Stimulated activated CD8-positive, alpha-beta memory T cell treated with anti-CD3 and anti-CD28 coated beads, Interleukin-4, amount 100 ng/mL, for 48 hours (primary cell): ENCODE measurements around the gene LGI4.
"Not testable (repeated sequence)": the region's sequence is repeated elsewhere in the genome, so short reads cannot be mapped to it uniquely, and the experiment has no call there.

ENCODE experiments used
- DNase-seq: peaks from one replicate; pipeline ENCODE4 v3.0.0-alpha.2; 2020

LGI4 gene

GRCh38 chr19:35140962-35141836 lies 6.3 kb upstream of the LGI4 start:
- DNase-seq, result peak; percentile 98

- DNase-seq, result no peak
Observed at GRCh38 chr19:35140207-35140961, 5.5 kb upstream of the LGI4 start.

DNA sequence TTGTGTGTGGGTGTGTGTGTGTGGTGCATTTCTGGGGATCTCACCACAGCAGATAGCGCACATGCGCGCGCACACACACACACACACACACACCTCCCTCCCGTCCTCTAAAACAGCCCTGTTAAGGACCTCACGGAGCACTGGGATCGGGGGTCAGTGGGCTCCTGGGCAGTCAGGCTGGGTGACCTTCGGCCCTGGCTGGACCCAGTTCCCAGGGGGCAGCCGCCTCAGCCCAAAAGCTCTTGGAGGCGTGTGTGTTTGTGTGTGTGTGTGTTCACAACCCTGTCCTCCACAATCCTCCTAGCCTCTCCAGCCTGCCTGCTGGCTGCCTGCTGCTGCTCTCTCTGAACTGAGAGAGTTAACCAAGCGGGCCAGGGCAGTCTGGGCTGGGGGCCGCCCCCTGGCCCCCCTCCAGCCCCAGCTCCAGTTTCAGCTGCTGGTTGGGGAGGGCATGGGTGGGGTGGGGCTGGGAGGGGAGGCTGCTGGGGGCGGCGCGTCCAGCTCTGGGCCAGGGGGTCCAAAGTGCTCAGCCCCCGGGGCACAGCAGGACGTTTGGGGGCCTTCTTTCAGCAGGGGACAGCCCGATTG lies 3.5 kb upstream of the LGI4 start, which contains the start of gene FXYD1:
FXYD1 (plus strand) TSS at position 520 of the 588 bp plus-strand sequence. CDS start 1,256 bp downstream, outside the sequence.
- no peak for DNase-seq

GRCh38 chr19:35136977-35137702 lies 2.3 kb upstream of the LGI4 start:
- DNase-seq, result no peak

DNA sequence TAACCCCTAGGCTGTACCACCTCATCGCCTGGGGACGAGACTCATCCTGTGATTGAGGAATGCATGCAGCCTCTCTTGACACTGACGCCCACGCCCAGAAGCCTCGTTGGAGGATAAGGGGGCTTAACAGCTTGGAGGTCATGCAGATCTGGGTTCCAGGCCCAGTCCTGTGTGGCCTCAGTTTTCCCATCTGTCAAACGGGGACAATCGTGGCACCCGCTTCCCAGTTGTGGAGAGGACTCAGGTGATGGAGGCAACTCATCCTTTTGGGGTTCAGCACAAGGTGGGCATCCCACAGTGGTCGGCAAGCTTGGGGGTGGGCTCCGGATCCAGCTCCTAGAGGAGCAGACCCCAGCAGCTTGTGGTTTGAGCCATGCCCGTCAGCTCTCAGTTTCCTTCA lies 1.4 kb upstream of the LGI4 start:
- no peak for DNase-seq

DNA sequence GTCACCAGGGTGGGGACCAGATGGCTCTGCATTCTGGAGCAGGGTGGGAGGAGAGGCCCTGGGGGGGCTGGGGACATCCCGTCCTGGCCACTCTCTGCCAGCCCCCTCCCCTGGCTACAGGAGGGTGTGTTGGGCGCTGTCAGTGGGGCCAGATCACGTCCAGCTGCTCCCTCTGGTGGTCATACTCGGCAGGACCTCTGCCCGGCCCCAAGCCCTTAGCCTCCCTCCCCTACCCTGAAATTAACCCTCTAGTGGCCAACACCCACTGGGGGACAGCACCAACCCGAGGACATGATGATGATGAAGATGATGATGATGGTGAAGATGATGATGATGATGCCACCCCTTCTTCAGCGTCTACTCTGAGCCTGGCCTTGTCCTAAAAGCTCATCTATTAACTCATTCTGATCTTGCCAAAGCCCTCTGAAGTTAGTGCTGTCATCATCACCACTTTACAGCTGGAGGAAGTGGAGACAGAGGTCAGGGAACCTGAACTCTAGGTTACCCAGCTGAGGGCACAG lies 590 bp upstream of the LGI4 start:
- peak; percentile 86 for DNase-seq

GRCh38 chr19:35133826-35134225 lies 1.0 kb downstream of the LGI4 start:
- no peak for DNase-seq

GRCh38 chr19:35132254-35132653 lies 2.6 kb downstream of the LGI4 start:
- DNase-seq, result no peak

GRCh38 chr19:35130761-35131720 lies 3.8 kb downstream of the LGI4 start:
- DNase-seq, result no peak

- DNase-seq, result not testable (repeated sequence)
Observed at GRCh38 chr19:35129724-35130274, 5.1 kb downstream of the LGI4 start.

GRCh38 chr19:35128398-35129057 lies 6.3 kb downstream of the LGI4 start:
- no peak for DNase-seq

DNA sequence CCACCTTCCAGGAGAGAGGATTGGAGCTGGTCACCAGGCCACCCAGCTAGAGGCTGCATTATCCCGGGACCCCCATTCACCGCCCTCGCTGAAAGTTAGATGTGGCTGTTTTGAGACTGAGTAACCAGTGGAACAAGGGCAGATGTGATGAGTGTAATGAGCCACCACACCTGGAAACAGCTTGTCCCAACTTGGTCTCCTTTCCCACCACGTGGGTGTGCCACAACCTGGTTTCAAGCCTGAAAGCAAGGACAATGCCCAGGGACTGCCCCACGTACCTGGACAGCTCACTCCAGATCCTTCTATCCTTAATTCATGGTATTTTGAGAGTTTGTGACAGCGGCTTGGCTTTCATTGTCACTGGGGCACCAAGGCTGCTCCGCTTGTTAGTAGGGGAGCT lies 7.0 kb downstream of the LGI4 start:
- DNase-seq, result no peak

GRCh38 chr19:35126624-35126959 lies 8.3 kb downstream of the LGI4 start:
- no peak for DNase-seq

GRCh38 chr19:35125749-35126623 lies 8.9 kb downstream of the LGI4 start:
- no peak for DNase-seq

GRCh38 chr19:35125270-35125717 lies 9.6 kb downstream of the LGI4 start:
- no peak for DNase-seq

DNA sequence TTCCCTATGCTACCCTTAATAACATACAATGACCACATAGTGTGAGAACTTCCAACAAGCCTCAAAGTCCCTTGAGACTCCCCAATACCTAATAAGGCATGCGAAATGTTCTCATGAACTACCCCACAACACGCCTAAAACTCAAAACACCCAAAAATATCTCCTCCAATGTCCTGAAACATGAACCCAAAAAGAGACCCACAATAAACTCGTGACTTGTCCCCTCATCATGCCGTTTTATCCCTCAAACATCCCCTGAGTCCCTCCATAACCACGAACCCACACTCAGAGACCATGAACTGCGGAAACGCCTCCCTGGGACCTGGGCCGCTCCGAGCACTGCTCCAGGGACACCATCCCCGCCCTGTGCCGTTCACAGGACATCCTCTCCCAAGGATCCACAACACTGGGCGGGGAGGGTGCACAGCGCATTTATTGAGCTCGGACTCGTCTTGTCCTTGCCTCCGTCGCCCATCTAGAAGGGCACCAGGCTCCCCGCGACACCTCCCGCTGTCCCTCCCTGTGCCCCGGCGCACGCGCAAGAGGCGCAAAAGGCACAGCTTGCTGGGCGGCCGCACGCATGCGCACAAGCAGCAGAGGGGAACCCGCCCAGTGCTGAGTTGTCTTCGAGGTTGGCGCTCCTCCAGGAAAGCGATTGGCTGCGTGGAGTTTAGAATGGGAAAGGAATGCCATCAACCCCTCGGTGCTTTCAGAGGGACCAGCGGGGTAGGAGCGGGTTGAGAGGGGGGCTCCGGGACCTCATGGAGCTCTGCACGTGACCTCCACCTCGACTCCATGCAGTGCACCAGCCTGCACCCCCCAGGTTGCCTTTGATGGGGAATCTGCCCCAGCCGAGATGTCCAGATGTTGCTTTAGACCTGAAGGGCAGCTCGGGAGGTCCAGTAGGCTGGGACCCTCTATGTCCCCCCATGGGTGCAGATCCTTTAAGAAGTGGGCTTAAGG lies 10.5 kb downstream of the LGI4 start:
- peak; percentile 89 for DNase-seq

- no peak for DNase-seq
Observed at GRCh38 chr19:35123573-35123972, 11.3 kb downstream of the LGI4 start.
